GM18519 (cell line): ENCODE measurements around the gene BDNF.

Experiments
- ATAC-seq: cut with Tn5 transposase; IDR thresholded peaks from one replicate; pipeline ENCODE4 v1.9.1; 2021; ENCODE audit warnings: mild to moderate bottlenecking, moderate library complexity; ENCODE audit not compliant: unreplicated experiment, low FRiP score

Gene BDNF

DNA sequence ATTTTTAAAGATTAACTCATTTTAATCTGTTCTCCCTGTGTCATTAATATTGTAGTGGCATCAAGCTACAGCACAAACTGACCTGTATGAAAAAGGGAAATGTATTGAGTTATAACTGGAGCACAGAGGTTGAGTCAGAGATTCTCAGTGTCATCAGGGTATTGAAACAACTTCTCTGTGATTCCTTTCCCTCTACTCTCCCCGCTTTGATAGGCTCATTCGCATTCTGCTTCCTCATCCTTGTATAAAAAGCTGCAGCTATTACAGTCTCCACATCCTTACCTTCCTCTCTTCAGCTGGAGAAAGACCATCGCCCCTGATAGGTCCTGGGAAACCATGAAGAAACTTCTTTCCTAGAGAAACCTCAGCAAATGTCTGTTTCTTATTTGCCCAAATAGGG lies 90.0 kb downstream of the BDNF start:
- ATAC-seq = no peak

DNA sequence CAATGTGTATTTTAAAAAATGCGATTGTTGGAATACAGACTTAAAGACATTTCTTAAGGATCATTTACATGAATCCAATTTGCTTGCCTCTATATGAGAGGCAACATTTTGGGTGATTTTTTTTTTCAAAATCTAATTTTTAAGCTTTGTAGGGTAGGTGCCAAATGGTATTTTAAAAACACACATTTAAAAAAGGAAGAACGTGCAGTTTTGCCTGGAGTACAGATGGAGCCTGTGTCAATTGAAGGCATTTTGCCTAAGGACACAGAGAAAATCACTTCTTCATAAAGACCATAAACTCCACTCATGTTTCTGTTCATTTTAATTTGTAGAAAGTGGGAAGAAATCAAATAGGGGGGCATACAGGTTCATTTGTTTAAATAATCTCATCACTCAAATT lies 91.3 kb downstream of the BDNF start:
- ATAC-seq = no peak

DNA sequence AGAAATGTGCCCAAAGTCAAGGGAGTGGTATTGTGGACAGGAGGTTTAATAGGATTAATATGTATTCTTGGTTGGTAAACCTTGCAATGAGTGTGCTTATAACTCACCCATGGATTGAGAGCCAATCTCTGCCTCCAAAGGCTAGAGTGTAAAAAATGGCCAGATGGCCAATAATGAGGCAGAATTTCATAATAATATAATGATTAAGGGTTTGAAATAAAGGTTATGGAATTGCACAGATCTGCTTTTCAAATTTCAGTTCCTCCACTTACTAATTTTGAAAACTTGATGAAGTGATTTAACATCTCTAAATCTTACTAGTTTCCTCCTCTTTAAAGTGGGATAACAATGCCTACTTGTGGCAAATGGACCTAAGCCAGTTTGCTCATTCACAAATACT lies 94.8 kb downstream of the BDNF start:
- ATAC-seq = no peak
